GM12891 (cell line): ENCODE data around the gene HSPBAP1.
"Not testable (repeated sequence)": the region's sequence is repeated elsewhere in the genome, so short reads cannot be mapped to it uniquely, and the experiment has no call there.

ENCODE experiments used
- DNase-seq: peaks from one replicate; pipeline ENCODE4 v3.0.0; 2011; ENCODE audit warnings: low spot score; ENCODE audit not compliant: insufficient read length
- FAIRE-seq: peaks from 2 replicates; lab custom pipeline; 2011; peaks lifted over from hg19 to GRCh38; lab: Jason Lieb, UNC
- PAX5 ChIP-seq: IDR thresholded peaks from 2 replicates; pipeline ENCODE4 v1.6.1; 2011; ENCODE audit warnings: low read length, moderate library complexity, mild to moderate bottlenecking; ENCODE audit not compliant: insufficient read depth, severe bottlenecking
- POLR2A ChIP-seq: IDR thresholded peaks from 2 replicates; pipeline ENCODE4 v1.6.1; 2011; ENCODE audit warnings: low read depth, low read length, control low read depth
- POLR2AphosphoS5 ChIP-seq: IDR thresholded peaks from 2 replicates; pipeline ENCODE4 v1.6.1; 2011; ENCODE audit warnings: low read depth, low read length, control low read depth
- POU2F2 ChIP-seq: IDR thresholded peaks from 2 replicates; pipeline ENCODE4 v1.6.1; 2011; ENCODE audit warnings: low read depth, mild to moderate bottlenecking, control low read depth, low read length, moderate library complexity
- SPI1 ChIP-seq: IDR thresholded peaks from 2 replicates; pipeline ENCODE4 v1.6.1; 2011; ENCODE audit warnings: low read depth, low read length, control low read depth
- TAF1 ChIP-seq: IDR thresholded peaks from 2 replicates; pipeline ENCODE4 v1.6.1; 2011; ENCODE audit warnings: low read depth, low read length, control low read depth

HSPBAP1 gene

DNA sequence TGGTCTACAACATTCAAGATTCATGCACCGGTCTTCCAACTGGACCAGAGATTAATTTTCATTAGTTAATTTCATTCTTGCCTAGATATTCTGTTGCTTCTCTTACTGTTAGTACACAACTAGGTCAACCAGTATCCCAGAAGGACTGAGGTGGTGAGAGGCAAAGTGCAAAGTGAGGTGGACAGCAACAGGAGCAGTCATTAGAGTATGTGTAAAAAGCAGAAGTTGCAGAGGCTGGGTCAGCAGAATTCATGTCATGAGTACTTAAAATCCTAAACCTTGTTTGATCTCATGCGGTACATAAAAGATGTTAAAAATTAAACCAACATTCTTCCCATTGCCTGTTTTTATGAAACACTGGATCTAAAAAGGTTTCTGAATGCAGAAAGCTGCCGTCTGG is 66.3 kb downstream of the HSPBAP1 start:
- FAIRE-seq (no peak), DNase-seq (no peak)
- TF ChIP-seq TAF1, result no peak

DNA sequence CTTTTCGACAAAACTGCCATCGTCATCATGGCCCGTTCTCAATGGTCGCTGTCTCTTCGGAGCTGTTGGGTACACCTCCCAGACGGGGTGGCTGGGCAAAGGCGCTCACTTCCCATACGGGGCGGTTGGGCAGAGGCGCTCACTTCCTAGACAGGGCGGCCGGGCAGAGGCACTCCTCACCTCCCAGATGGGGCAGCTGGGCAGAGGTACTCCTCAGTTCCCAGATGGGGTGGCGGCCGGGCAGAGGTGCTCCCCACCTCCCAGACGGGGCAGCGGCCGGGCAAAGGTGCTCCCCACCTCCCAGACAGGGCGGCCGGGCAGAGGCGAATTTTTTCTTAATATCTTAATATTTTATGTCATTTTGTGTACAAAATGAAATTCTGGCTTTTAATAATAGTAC is 68.5 kb downstream of the HSPBAP1 start:
- no peak for FAIRE-seq

DNA sequence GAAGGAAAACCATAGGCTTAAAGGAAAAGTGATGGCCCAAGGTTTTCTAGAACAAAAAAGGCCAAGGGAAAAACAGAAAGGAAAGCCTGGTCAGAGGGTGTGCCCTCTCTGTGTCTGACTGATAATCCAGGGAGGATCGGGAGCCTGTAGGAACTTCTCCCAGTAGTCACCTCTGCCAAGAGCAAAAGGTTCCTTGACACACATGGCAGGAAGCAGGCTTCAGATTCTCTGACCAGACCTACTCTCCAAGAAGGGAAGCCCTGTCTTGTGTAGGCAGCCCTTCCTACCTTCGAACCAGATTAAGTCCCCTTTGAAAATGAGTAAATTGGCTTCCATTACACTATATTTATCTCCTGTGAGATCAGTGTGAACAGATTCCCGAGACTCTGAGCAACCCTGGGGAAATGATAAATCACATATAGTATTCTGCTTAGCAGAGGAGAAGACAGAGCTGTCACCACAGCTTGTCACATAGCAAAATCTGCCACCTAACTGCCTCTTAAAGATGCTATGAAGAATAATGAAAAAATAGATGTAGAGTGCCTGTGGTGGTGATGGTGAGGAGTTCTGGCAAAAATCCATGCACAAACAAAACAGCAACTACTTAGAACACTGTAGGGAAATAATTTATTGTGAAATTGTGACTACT is 74.2 kb downstream of the HSPBAP1 start:
- TF ChIP-seq POU2F2, result no peak
- no peak for TF ChIP-seq POLR2AphosphoS5
- no peak for TF ChIP-seq TAF1
- TF ChIP-seq PAX5, result no peak
- no peak for TF ChIP-seq SPI1
- TF ChIP-seq POLR2A, result no peak
- no peak for DNase-seq
- FAIRE-seq, result no peak

More for the DNA sequence above, 68.5 kb downstream of the HSPBAP1 start:
- DNase-seq, result no peak
- no peak for TF ChIP-seq POU2F2
- TF ChIP-seq POLR2AphosphoS5, result no peak
- no peak for TF ChIP-seq TAF1
- no peak for TF ChIP-seq PAX5
- no peak for TF ChIP-seq POLR2A
- no peak for TF ChIP-seq SPI1

DNA sequence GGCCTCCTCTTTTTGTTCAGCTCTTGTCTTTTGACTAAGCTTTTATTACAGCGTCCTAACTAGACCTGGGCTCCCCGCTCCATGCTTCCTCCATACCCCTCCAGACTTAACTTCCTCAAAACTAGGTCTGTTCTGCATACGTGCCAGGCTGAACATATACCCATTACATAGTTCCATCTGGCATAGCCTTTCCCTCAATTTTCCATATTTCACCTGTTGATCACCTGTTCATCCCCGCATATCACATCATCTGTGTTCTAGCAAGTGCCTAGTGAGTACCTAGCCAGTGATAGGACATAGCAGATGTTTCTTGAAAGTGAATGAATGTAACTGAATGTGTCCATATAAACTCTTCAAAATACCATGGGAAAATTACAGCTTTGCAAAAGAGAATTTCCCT is 77.0 kb downstream of the HSPBAP1 start:
- FAIRE-seq, result peak; percentile 45
- DNase-seq, result no peak
- TF ChIP-seq POU2F2 (no peak), PAX5 (no peak), POLR2A (no peak), TAF1 (no peak), POLR2AphosphoS5 (no peak), SPI1 (no peak)

DNA sequence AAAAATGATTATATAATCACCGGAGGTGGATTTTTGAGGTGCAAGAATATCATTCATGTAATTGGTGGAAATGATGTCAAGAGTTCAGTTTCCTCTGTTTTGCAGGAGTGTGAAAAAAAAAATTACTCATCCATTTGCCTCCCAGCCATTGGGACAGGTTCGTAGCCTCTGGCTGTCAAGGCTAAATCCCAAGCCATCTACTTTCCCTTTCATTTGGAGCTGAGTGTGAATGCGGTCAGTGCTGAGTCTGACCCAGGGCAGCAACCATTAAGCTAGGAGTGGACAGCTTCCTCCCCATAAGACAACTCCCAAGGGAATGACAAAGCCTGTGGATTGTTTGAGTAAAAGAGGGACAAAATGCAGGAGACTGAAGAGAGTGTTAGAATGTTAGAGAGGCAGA is 79.4 kb downstream of the HSPBAP1 start:
- FAIRE-seq, result no peak
- TF ChIP-seq POU2F2 (no peak), SPI1 (no peak), POLR2AphosphoS5 (no peak), PAX5 (no peak), POLR2A (no peak), TAF1 (no peak)
- DNase-seq, result no peak

DNA sequence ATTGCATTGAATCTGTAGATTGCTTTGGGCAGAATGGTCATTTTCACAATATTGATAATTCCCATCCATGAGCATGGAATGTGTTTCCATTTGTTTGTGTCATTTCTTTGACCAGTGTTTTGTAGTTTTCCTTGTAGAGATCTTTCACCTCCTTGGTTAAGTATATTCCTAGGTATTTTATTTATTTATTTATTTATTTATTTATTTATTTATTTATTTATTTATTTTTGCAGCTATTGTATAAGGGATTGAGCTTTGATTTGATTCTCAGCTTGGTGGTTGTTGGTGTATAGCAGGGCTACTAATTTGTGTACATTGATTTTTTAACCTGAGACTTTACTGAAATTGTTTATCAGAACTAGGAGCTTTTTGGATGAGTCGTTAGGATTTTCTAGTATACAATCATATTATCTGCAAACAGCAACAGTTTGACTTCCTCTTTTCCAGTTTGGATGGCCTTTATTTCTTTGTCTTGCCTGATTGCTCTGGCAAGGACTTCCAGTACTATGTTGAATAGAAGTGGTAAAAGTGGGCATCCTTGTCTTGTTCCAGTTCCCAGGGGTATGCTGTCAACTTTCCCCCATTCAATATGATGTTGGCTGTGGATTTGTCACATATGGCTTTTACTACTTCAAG is 82.9 kb downstream of the HSPBAP1 start:
- peak; percentile 40 for FAIRE-seq
- not testable (repeated sequence) for DNase-seq
- TF ChIP-seq SPI1, result peak; percentile 54

DNA sequence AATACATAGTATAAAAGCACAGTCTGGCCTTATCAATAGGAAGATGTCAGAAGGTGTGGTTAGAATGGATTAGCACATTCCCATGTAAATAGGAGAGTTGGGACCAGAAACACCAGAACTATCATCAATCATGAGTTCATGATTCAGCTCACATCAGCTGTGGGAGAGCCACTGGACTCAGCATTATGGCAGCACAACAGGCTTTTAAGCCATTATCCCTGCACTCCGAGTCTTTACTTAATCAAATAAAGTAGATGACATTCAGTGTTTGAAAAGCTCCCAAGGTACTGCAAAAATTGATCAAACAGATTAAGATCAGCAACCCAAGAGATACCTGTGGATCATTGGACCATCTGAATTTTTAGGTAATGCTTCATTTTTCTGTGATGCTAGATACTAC is 88.3 kb downstream of the HSPBAP1 start:
- TF ChIP-seq SPI1 (no peak), POLR2AphosphoS5 (no peak), POLR2A (no peak), PAX5 (no peak), TAF1 (no peak), POU2F2 (no peak)
- DNase-seq (no peak), FAIRE-seq (no peak)

DNA sequence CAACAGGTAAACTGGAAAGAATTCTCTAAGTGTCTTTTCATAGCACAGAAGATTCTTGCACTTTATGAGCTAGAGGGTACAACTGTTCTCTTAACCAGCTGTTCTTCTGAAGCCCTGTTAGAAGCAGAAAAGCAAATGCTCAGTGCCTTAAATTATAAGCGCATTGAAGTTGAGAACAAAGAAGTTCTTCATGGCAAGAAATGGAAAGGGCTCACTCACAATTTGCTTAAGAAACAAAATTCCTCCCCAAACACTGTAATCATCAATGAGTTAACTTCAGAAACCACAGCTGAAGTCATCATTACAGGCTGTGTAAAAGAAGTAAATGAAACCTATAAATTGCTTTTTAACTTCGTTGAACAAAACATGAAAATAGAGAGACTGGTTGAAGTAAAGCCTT is 93.4 kb downstream of the HSPBAP1 start:
- FAIRE-seq (no peak), DNase-seq (no peak)

DNA sequence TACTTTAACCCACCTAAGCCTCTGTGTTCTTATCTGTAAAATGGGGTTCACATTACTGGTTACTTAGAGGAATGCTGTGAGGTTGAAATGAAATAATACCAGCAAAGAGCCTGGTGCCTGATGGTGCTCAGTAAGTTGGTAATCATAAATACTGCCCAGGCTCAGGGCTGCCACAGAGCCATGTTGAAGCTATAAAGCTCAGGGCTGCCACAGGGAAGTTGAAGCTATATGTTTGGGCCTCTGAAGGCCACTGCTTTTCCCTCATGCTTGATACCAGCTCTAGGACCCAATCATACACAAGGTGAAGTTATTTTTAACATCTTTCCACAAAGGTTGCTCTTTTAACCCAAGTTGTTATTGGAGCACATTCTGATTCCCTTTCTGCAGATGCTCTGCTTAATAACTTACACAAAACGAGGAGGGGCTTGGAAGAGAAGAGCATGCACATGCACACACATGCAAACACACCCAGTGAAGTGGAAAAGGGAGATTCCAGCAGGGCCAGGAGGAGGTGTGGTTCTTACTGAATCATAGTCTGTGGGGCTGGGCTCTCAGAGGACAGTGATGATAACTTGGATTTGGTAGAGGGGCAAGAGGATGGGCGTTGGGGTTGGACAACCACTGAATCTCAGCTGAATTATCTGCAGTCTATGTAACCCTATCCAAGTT is 95.5 kb downstream of the HSPBAP1 start:
- FAIRE-seq, result peak; percentile 84

More for the DNA sequence above, 93.4 kb downstream of the HSPBAP1 start:
- TF ChIP-seq SPI1 (no peak), POU2F2 (no peak), PAX5 (no peak), TAF1 (no peak), POLR2AphosphoS5 (no peak), POLR2A (no peak)

More for the DNA sequence above, 95.5 kb downstream of the HSPBAP1 start:
- no peak for DNase-seq
- TF ChIP-seq POU2F2 (peak; percentile 96), POLR2A (no peak), PAX5 (peak; percentile 58), TAF1 (no peak)
